Effector CD4-positive, alpha-beta T cell (primary cell): ENCODE measurements around the gene NF1.

ENCODE experiments used
- DNase-seq: peaks from one replicate; pipeline ENCODE4 v3.0.0-alpha.2; 2020

The NF1 gene

DNA sequence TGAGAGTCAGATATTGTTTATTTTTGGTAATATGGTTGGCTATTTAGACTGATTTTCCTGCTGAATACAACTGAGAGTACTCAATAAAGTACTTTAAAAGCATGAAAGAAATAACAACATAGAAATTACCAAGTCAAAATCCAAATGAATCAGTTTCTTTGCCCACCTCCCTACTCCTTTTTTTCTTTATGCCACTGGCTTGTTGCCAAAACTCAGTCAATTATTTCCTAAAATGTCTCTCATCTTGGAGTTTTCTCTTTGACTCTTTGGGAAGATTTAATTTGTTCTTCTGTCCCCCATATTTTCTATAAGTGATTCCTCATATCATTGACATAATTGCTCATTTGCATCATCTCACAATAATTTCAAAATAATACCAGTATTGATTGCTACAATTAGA, 204.8 kb downstream of the NF1 start:
- no peak for DNase-seq

GRCh38 chr17:31307640-31308039, 212.9 kb downstream of the NF1 start:
- no peak for DNase-seq

GRCh38 chr17:31308372-31309334, 213.9 kb downstream of the NF1 start:
- DNase-seq = no peak

DNA sequence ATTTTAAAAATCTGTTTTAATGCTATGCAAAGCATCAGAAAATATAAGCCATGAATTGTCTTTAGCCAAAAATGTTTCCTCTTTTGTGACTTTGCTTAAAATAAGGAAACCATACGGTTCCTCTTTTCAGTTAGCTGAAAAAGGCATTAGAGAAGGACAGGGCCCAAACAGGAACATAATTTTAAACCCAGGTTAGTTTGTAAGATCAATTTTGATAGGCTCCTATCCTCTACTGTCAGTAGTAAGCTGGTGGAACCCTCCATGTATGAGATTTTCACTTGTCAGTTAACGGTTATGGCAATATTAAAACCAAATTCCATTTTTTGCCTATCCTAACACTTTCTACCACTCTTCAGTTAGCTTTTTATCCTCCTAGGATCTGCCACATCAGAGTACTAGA, 214.8 kb downstream of the NF1 start:
- DNase-seq = no peak

- DNase-seq = peak; percentile 70
These were observed 215.5 kb downstream of the NF1 start for GRCh38 chr17:31310260-31310659.

DNA sequence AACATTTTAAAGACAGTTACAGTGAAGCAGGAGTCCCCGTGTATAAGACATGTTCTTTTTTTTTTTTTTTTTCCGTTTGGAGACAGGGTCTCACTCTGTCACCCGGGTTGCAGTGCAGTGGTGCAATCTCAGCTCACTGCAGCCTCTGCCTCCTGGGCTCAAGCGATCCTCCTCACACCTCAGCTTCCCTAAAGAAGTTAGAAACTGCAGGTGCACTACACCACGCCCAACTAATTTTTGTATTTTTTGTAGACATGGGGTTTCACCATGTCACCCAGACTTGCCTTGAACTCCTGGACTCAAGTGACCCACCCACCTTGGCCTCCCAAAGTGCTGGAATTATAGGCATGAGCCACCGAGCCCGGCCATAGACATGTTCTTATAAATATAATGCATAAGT, 216.1 kb downstream of the NF1 start:
- no peak for DNase-seq

- DNase-seq = no peak
These were observed 216.7 kb downstream of the NF1 start for GRCh38 chr17:31311526-31311925.

DNA sequence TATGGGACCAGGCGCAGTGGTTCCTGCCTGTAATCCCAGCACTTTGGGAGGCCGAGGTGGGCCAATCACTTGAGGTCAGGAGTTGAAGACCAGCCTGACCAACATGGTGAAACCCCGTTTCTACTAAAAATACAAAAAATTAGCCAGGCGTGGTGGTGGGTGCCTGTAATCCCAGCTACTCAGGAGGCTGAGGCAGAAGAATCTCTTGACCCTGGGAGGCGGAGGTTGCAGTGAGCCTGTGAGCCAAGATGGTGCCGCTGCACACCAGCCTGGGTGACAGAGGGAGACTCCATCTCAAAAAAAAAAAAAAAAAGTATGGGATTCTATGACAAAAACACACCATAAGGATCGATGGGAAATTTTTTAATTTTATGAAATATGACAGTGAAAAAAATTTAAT, 217.4 kb downstream of the NF1 start:
- peak; percentile 23 for DNase-seq

GRCh38 chr17:31313982-31314781, 219.4 kb downstream of the NF1 start, which contains the start of gene EVI2B:
TSS of gene EVI2B (minus strand) at chr17:31314054. CDS start at chr17:31305609, 8,445 bp downstream.
- peak; percentile 26 for DNase-seq

GRCh38 chr17:31314782-31315100, 220.0 kb downstream of the NF1 start:
- no peak for DNase-seq

DNA sequence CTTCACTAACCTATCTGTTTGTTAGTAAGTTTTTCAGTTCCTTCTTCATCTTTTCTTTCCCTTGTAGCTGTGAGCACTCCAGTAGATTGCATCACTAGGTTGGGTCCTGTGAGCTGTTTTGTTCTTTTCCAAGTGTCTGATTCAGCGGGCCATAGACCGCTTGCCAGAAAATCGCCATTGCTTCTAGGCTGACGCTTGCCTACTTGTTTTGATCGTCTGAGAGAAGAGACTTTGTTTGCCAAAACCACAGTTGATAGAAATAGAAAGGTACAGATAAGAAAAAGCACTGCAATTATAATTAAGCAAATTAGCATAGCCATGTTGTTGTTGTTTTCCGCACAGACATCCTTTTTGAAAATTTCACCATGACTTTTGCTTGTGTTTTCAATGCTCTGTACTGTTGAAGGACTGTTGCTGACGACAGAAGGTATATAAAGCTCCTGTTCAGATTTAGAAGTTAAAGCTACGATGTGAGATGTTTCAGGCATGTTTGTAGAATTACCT, 223.6 kb downstream of the NF1 start:
- peak; percentile 65 for DNase-seq

DNA sequence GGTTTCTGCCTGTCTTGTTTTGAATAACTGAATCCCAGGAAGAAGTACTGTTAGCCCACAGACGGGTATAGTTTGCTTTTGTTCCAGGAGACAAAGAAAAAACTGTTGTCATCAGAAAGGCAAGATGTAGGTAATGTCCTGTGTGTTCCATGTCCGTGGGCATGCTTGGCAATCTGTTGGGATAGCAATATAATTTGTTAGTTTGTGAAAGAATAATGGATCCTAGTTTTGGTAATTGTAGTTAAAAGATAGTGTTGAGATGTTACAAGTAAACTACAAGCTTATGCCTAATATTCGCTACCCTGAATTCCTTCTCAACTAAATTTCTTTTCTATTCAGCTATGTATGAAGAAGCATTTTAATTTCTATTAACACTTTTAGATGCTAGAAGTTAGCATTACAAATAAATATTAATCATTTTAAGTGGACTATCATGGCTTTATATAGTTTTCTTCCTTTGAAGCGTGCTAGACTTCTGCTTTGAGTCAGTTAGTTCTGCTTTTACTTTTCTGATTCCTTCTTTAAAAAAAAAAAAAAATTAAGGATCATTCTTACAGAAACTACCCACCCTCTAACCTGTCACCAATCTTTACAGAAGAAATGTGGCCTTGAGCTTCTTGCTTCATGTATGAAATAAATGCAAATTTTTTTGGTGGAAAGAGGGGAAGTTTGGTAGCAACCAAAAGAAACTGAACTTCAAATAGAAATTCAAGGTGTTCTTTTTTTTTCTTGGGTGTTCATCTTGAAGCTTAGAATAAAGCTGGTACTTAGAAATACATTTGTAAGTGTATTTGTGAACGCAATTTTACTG, 224.3 kb downstream of the NF1 start:
- no peak for DNase-seq

GRCh38 chr17:31320241-31320640, 225.5 kb downstream of the NF1 start:
- no peak for DNase-seq

- no peak for DNase-seq
These were observed 226.0 kb downstream of the NF1 start for GRCh38 chr17:31320791-31321190.

GRCh38 chr17:31321481-31321880, 226.7 kb downstream of the NF1 start, which contains the start of gene EVI2A:
TSS of gene EVI2A (minus strand) at chr17:31321622. CDS start at chr17:31319013, 2,609 bp downstream.
- peak; percentile 73 for DNase-seq

GRCh38 chr17:31321966-31322365, 227.2 kb downstream of the NF1 start:
- DNase-seq = no peak

DNA sequence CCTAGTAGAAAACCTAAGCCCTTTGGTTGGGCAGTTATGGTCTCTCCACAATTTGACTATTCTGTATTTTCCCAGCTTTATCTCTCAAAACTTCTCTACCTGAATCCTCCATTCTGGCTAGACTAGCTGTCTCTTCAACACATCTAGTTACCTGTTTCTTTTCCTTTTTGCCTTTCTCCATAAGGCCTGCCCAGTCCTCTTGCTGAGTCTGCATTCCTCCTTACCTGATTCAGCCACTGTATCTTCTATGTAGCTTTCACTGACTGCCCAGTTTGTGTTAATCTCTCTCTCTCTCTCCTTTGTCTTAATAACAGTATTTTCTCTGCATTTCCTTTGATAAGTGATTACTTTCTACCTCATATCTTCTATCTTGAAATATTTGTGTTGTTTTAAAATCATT, 228.8 kb downstream of the NF1 start:
- no peak for DNase-seq

DNA sequence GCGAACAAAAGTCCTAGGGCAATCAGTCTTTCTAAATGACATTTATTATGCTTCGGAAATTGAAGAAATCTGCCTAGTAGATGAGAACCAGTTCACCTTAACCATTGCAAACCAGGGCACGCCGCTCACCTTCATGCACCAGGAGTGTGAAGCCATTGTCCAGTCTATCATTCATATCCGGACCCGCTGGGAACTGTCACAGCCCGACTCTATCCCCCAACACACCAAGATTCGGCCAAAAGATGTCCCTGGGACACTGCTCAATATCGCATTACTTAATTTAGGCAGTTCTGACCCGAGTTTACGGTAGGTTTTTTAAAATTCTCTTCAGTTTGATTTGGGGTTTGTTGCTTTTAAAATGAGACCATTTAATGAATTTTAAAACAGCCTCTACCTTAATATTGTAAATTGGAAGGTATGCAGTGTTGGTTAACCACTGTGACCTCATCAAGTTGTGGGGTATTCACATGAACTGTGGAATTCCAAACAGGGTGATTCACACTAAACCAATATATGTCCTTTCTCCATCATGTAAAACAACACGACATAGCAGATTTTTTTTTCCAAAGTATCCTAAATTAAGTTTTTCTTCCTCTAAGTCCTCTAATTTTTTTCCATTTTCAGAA, 232.9 kb downstream of the NF1 start:
- no peak for DNase-seq

DNA sequence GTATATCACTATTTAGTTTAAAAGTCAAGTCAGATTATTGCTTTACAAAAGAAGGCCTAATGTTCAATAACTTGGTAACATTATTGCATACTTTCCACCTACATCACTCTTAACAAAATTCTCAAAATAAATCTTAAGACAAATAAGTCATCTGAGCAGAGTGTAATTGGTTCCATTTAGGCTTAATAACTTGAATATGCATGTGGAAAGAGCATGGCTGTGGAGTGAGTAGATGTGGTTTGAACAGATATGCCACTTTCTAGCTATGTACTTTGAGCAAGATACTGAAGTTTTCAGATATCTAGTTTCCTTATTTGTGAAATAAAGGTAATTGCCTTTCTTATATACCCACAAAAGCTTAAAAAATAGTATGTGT, 233.4 kb downstream of the NF1 start:
- no peak for DNase-seq

DNA sequence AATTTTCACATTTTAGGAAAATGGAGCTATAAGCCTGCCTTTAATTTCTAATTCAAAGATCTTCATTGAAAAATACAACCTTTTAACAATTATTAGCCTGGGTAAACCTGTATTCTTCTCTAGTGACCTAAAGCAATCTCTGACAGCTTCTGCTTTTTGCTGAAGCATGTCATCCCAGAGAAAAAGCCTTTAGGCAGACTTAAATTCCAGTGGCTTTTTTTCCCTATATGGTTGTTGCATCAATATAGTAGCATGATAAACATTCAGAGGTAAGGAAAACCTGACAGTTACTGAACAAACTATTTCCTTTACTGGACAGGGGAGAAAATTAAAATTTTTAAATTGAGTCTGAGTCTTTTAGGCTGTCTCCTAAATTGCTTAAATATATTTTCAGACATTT, 234.4 kb downstream of the NF1 start:
- no peak for DNase-seq

GRCh38 chr17:31339906-31340661, 245.3 kb downstream of the NF1 start:
- DNase-seq = no peak
